A549 (cell line): ENCODE results near the gene TNFRSF21. TPM values are rescaled to one million over a fixed set of nuclear protein-coding genes. Genes with fewer than 3 reads are reported as not detected.

Source experiments
- ATAC-seq, 2 experiments: fragments of 200-7000 bp in 1 of 2; fragments of >200 bp in 1 of 2; cut with Nextera tagmentation in 1 of 2; cut with Tn5 transposase in 1 of 2; 3 replicates each; pipeline versions ENCODE4 v1.8.0 to v1.9.1; 2018 to 2020; ENCODE audit warnings: mild to moderate bottlenecking in 1 of 2, moderate library complexity in 1 of 2
- CTCF ChIA-PET: fragments of 300-600 bp; sonication (Branson Sonifier 250); formaldehyde crosslinking; extraction: SDS; loops from one replicate; lab custom pipeline; 2021; ENCODE audit warnings: antibody characterized with exemption, inconsistent platforms; lab: Yijun Ruan, JAX
- POLR2A ChIA-PET: fragments of 350-600 bp; formaldehyde crosslinking; extraction: SDS; loops from one replicate; lab custom pipeline; 2021; ENCODE audit warnings: antibody characterized with exemption, inconsistent platforms; lab: Yijun Ruan, JAX
- DNase-seq, 2 experiments: peaks; one replicate each; pipeline versions ENCODE4 v3.0.0 to v3.0.0-alpha.2; 2011 to 2016; ENCODE audit warnings: low read depth in 1 of 2, low spot score in 1 of 2
- FAIRE-seq: peaks from 2 replicates; lab custom pipeline; 2011; peaks lifted over from hg19 to GRCh38; lab: Jason Lieb, UNC
- H3K27ac ChIP-seq, 2 experiments: fragments of >200 bp; sonication (Bioruptor Twin); formaldehyde crosslinking; 3 replicates each; pipeline ENCODE4 v1.5.1; 2016 to 2017
- H3K4me1 ChIP-seq: fragments of >200 bp; sonication (Bioruptor Twin); formaldehyde crosslinking; 3 replicates; pipeline ENCODE4 v1.6.1; 2016
- H3K4me2 ChIP-seq: fragments of >200 bp; sonication (Bioruptor Twin); formaldehyde crosslinking; 3 replicates; pipeline ENCODE4 v1.6.1; 2016
- H3K4me3 ChIP-seq: fragments of >200 bp; sonication (Bioruptor Twin); formaldehyde crosslinking; 3 replicates; pipeline ENCODE4 v1.5.1; 2016
- H3K9me3 ChIP-seq: fragments of >200 bp; sonication (Bioruptor Twin); formaldehyde crosslinking; 3 replicates; pipeline ENCODE4 v1.6.1; 2016
- BHLHE40 ChIP-seq: IDR thresholded peaks from 2 replicates; pipeline ENCODE4 v1.6.1; 2012; ENCODE audit warnings: low read depth, low read length, inconsistent platforms
- CBX2 ChIP-seq: fragments of 200-600 bp; sonication (generic); IDR thresholded peaks from 2 replicates; pipeline ENCODE4 v1.6.1; 2016; ENCODE audit warnings: low read depth, mild to moderate bottlenecking, borderline replicate concordance
- CEBPB ChIP-seq, 2 experiments: fragments of >200 bp in 1 of 2; sonication (Bioruptor Twin) in 1 of 2; formaldehyde crosslinking in 1 of 2; IDR thresholded peaks; 2 replicates each; pipeline ENCODE4 v1.6.1; 2012 to 2016
- EHF ChIP-seq: fragments of 250-450 bp; sonication (Bioruptor Pico); IDR thresholded peaks from 2 replicates; pipeline ENCODE4 v1.5.0; 2020; ENCODE audit warnings: mild to moderate bottlenecking
- EHMT2 ChIP-seq: fragments of 200-600 bp; sonication (generic); IDR thresholded peaks from 2 replicates; pipeline ENCODE4 v1.6.1; 2016; ENCODE audit warnings: antibody characterized with exemption, low read depth, mild to moderate bottlenecking, moderate library complexity
- FOSL2 ChIP-seq, 2 experiments: fragments of 450-650 bp in 1 of 2; fragments of >200 bp in 1 of 2; sonication (Bioruptor Twin) in 1 of 2; formaldehyde crosslinking; IDR thresholded peaks; 2 replicates each; pipeline versions ENCODE4 v1.5.0 to v1.6.1; 2016 to 2020; ENCODE audit warnings: mild to moderate bottlenecking in 1 of 2, moderate library complexity in 1 of 2
- HOXB5 ChIP-seq: fragments of 250-450 bp; sonication (Bioruptor Pico); IDR thresholded peaks from 2 replicates; pipeline ENCODE4 v1.5.0; 2020; ENCODE audit warnings: mild to moderate bottlenecking, moderate library complexity
- KDM1A ChIP-seq: fragments of 200-600 bp; sonication (generic); IDR thresholded peaks from 2 replicates; pipeline ENCODE4 v1.6.1; 2016; ENCODE audit warnings: low read depth, mild to moderate bottlenecking
- MAFK ChIP-seq: fragments of 450-650 bp; IDR thresholded peaks from 2 replicates; pipeline ENCODE4 v1.6.1; 2014; ENCODE audit not compliant: partially characterized antibody
- MYC ChIP-seq: IDR thresholded peaks from 2 replicates; pipeline ENCODE4 v1.6.1; 2012; ENCODE audit warnings: mild to moderate bottlenecking, inconsistent platforms, low read length, improper control_type of control experiment, borderline replicate concordance
- NPAS2 ChIP-seq: fragments of 250-450 bp; sonication (Bioruptor Pico); IDR thresholded peaks from 2 replicates; pipeline ENCODE4 v1.8.0; 2022; ENCODE audit warnings: mild to moderate bottlenecking, moderate library complexity, borderline replicate concordance
- RCOR1 ChIP-seq: fragments of 150-350 bp; IDR thresholded peaks from 2 replicates; pipeline ENCODE4 v1.6.1; 2014; ENCODE audit warnings: antibody characterized with exemption, low read length, low read depth
- RFX5 ChIP-seq: fragments of 450-650 bp; IDR thresholded peaks from 2 replicates; pipeline ENCODE4 v1.7.1; 2014; ENCODE audit warnings: antibody characterized with exemption, mild to moderate bottlenecking, moderate library complexity
- SREBF2 ChIP-seq: fragments of 450-650 bp; IDR thresholded peaks from 2 replicates; pipeline ENCODE4 v1.6.1; 2014; ENCODE audit warnings: mild to moderate bottlenecking, moderate library complexity
- TFCP2L1 ChIP-seq: fragments of 250-450 bp; sonication (Bioruptor Pico); IDR thresholded peaks from 2 replicates; pipeline ENCODE4 v1.5.0; 2021; ENCODE audit warnings: mild to moderate bottlenecking
- ZSCAN20 ChIP-seq: fragments of 250-450 bp; sonication (Bioruptor Pico); IDR thresholded peaks from 2 replicates; pipeline ENCODE4 v1.8.0; 2022; ENCODE audit warnings: mild to moderate bottlenecking, moderate library complexity
- WGBS: methylation state at CpG from one replicate; pipeline ENCODE4 v1.1.6; 2017; ENCODE audit errors: missing lambda C conversion rate; 5-methylcytosine and 5-hydroxymethylcytosine counted together
- polyA plus RNA-seq, 4 experiments: library from polyadenylated mRNA; depleted of rRNA in 3 of 4; stranded (reverse); fragments of >200 nt; fragmentation: RNase III in 1 of 4; extraction: RNeasy Plus Mini Kit Qiagen cat#74134 plus additional on column Dnase treatment in 1 of 4; gene quantifications; 2 replicates in 3 of 4; 3 replicates in 1 of 4; pipeline ENCODE4 v1.2.3, GENCODE V29; 2011 to 2017
- TF ChIP-seq, protein P1 (sequence below): fragments of 450-650 bp; IDR thresholded peaks from 2 replicates; pipeline ENCODE4 v1.6.1; 2014; ENCODE audit warnings: antibody characterized with exemption
- TF ChIP-seq, protein P2 (sequence below): fragments of 200-600 bp; sonication (generic); IDR thresholded peaks from 2 replicates; pipeline ENCODE4 v1.6.1; 2016; ENCODE audit warnings: antibody characterized with exemption, mild to moderate bottlenecking, moderate library complexity
- TF ChIP-seq, protein P3 (sequence below): IDR thresholded peaks from 2 replicates; pipeline ENCODE4 v1.6.1; 2012
- TF ChIP-seq, protein P4 (sequence below): fragments of 250-450 bp; sonication (Bioruptor Pico); IDR thresholded peaks from 2 replicates; pipeline ENCODE4 v1.5.0; 2021; ENCODE audit warnings: mild to moderate bottlenecking, moderate library complexity, borderline replicate concordance

The TNFRSF21 gene
- polyA plus RNA-seq, 2 of the 4 experiments (the other 2 are of a cell fraction): 14.1 to 15.6 TPM

DNA sequence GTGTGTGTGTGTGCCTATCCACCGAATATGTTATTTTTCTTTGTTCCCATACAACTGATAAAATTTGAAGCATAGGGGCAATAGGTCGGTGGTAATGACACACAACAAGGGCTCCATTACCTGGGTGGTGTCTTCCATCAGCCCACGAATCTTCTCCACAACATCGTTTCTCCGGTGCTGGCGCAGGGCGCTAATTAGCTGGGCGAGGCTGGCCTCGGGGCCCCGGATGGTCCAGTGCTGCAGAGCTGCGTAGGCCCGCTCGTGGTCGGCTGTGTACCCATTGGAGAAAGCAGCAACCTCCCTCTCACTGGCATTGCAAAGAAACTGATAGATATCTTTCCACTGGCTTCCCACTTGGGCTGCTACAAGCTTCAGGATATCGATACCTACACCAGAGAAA lies 56.6 kb downstream of the TNFRSF21 start:
- no peak for FAIRE-seq
- Histone ChIP-seq H3K27ac (no peak overlapping the region), H3K9me3 (no peaks in the 10 kb centered on the region), H3K4me1 (peaks cover 19% of the 10 kb centered on the region), H3K4me3 (no peak overlapping the region), H3K4me2 (no peak overlapping the region)
- DNase-seq: no peak
- TF ChIP-seq BHLHE40: no peak
- no peak for TF ChIP-seq EHMT2
- no peak for TF ChIP-seq TFCP2L1
- no peak for TF ChIP-seq NPAS2 (CRISPR knock-in tag)
- TF ChIP-seq EHF (CRISPR knock-in tag): no peak
- POLR2A ChIA-PET: no interaction called here
- no peak for ATAC-seq
- WGBS: 92% methylated on average over 13 of the region's 15 CpGs
- CTCF ChIA-PET: interaction anchor here (0.6 to 1.1 kb wide), 2 partner anchors 37 to 155 kb away, joined by 3 read pairs; no protein-coding TSS in a partner anchor

DNA sequence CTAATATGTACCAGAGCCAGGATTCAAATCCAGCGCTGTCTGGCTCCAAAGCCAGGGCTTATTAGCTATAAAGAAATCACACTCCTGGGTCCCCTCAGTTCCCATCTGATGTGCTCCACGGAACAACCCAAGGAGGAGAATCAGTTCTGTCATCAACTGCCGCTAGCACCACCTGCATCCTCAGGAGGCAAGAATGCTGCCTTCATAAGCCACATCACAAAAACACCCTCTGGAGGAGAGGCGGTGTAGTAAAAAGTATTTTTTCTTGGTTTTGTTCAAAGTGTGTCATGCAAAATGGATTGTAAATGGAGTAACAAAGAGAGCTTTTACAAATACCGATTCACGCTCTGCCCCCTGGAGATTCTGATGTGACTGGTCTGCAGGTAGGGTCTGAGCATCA lies 57.1 kb downstream of the TNFRSF21 start:
- FAIRE-seq: no peak
- Histone ChIP-seq H3K4me2 (no peak overlapping the region), H3K27ac (no peak overlapping the region), H3K4me3 (no peak overlapping the region), H3K9me3 (no peaks in the 10 kb centered on the region), H3K4me1 (peaks cover 22% of the 10 kb centered on the region)
- no peak for ATAC-seq
- no peak for DNase-seq
- ChIA-PET CTCF (interaction anchor here (1.1 kb wide), 1 partner anchor 155 kb away, joined by 3 read pairs; no protein-coding TSS in a partner anchor), POLR2A (no interaction called here)
- WGBS: 91% methylated on average over 6 of the region's 6 CpGs
- TF ChIP-seq RFX5 (no peak), SREBF2 (no peak), RCOR1 (no peak), KDM1A (no peak), MYC (no peak), ZSCAN20 (CRISPR knock-in tag) (no peak), BHLHE40 (no peak), HOXB5 (CRISPR knock-in tag) (no peak), CEBPB (IDR thresholded peaks at IDR 0.05) (no peak), TFCP2L1 (no peak), CBX2 (no peak), FOSL2 (IDR thresholded peaks at IDR 0.05) (no peak), FOSL2 (CRISPR knock-in tag; IDR thresholded peaks at IDR 0.05) (no peak), MAFK (no peak)
- TF ChIP-seq, protein P1, sequence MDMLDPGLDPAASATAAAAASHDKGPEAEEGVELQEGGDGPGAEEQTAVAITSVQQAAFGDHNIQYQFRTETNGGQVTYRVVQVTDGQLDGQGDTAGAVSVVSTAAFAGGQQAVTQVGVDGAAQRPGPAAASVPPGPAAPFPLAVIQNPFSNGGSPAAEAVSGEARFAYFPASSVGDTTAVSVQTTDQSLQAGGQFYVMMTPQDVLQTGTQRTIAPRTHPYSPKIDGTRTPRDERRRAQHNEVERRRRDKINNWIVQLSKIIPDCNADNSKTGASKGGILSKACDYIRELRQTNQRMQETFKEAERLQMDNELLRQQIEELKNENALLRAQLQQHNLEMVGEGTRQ: no peak
- TF ChIP-seq, protein P2, sequence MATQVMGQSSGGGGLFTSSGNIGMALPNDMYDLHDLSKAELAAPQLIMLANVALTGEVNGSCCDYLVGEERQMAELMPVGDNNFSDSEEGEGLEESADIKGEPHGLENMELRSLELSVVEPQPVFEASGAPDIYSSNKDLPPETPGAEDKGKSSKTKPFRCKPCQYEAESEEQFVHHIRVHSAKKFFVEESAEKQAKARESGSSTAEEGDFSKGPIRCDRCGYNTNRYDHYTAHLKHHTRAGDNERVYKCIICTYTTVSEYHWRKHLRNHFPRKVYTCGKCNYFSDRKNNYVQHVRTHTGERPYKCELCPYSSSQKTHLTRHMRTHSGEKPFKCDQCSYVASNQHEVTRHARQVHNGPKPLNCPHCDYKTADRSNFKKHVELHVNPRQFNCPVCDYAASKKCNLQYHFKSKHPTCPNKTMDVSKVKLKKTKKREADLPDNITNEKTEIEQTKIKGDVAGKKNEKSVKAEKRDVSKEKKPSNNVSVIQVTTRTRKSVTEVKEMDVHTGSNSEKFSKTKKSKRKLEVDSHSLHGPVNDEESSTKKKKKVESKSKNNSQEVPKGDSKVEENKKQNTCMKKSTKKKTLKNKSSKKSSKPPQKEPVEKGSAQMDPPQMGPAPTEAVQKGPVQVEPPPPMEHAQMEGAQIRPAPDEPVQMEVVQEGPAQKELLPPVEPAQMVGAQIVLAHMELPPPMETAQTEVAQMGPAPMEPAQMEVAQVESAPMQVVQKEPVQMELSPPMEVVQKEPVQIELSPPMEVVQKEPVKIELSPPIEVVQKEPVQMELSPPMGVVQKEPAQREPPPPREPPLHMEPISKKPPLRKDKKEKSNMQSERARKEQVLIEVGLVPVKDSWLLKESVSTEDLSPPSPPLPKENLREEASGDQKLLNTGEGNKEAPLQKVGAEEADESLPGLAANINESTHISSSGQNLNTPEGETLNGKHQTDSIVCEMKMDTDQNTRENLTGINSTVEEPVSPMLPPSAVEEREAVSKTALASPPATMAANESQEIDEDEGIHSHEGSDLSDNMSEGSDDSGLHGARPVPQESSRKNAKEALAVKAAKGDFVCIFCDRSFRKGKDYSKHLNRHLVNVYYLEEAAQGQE: no peak
- TF ChIP-seq, protein P3, sequence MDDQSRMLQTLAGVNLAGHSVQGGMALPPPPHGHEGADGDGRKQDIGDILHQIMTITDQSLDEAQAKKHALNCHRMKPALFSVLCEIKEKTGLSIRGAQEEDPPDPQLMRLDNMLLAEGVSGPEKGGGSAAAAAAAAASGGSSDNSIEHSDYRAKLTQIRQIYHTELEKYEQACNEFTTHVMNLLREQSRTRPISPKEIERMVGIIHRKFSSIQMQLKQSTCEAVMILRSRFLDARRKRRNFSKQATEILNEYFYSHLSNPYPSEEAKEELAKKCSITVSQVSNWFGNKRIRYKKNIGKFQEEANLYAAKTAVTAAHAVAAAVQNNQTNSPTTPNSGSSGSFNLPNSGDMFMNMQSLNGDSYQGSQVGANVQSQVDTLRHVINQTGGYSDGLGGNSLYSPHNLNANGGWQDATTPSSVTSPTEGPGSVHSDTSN: no peak
- TF ChIP-seq, protein P4, sequence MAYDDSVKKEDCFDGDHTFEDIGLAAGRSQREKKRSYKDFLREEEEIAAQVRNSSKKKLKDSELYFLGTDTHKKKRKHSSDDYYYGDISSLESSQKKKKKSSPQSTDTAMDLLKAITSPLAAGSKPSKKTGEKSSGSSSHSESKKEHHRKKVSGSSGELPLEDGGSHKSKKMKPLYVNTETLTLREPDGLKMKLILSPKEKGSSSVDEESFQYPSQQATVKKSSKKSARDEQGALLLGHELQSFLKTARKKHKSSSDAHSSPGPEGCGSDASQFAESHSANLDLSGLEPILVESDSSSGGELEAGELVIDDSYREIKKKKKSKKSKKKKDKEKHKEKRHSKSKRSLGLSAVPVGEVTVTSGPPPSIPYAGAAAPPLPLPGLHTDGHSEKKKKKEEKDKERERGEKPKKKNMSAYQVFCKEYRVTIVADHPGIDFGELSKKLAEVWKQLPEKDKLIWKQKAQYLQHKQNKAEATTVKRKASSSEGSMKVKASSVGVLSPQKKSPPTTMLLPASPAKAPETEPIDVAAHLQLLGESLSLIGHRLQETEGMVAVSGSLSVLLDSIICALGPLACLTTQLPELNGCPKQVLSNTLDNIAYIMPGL: no peak
